ENCODE results near the gene PKHD1.
"Not testable (repeated sequence)": the region's sequence is repeated elsewhere in the genome, so short reads cannot be mapped to it uniquely, and the experiment has no call there.

PKHD1 gene

DNA sequence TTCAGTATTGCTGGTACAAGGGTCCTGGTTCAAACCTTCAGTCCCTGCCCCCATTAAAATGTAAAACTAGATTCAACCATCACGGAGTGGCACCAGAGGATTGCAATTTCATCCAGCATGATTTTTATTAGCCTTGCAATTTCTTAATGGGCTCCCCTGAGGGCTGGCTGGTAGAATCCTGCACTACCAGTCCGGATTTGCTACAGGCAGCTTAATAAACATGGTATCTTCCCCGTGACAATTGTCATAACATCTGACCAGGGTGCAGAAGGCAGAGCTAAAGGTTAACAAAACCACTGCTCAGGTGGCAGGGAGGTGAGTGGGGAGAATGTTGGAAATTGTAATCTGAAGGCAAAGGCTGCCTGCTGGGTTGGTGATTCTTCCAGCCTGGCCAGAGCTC, 94.5 kb downstream of the PKHD1 start:
- TF ChIP-seq, protein P1, sequence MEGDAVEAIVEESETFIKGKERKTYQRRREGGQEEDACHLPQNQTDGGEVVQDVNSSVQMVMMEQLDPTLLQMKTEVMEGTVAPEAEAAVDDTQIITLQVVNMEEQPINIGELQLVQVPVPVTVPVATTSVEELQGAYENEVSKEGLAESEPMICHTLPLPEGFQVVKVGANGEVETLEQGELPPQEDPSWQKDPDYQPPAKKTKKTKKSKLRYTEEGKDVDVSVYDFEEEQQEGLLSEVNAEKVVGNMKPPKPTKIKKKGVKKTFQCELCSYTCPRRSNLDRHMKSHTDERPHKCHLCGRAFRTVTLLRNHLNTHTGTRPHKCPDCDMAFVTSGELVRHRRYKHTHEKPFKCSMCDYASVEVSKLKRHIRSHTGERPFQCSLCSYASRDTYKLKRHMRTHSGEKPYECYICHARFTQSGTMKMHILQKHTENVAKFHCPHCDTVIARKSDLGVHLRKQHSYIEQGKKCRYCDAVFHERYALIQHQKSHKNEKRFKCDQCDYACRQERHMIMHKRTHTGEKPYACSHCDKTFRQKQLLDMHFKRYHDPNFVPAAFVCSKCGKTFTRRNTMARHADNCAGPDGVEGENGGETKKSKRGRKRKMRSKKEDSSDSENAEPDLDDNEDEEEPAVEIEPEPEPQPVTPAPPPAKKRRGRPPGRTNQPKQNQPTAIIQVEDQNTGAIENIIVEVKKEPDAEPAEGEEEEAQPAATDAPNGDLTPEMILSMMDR (conservative IDR thresholded peaks at IDR 0.05; ENCODE audit: low read depth, low read length) = no peak
- no peak overlapping the region for H3K4me3 ChIP-seq (ENCODE audit: low read depth, low read length)
- DNase-seq (ENCODE audit: low read depth) = no peak

- TF ChIP-seq, protein P1 (conservative IDR thresholded peaks at IDR 0.05; ENCODE audit: low read depth, low read length) = no peak
- DNase-seq (ENCODE audit: low read depth) = no peak
- no peak overlapping the region for H3K4me3 ChIP-seq (ENCODE audit: low read depth, low read length)
Measured at GRCh38 chr6:51989789-51990188, 97.6 kb downstream of the PKHD1 start.

- no peak for DNase-seq (ENCODE audit: low read depth)
Measured at GRCh38 chr6:51986864-51987263, 100.5 kb downstream of the PKHD1 start.

GRCh38 chr6:51983564-51983963, 103.8 kb downstream of the PKHD1 start:
- no peak for DNase-seq (ENCODE audit: low read depth)
- TF ChIP-seq, protein P1 (conservative IDR thresholded peaks at IDR 0.05; ENCODE audit: low read depth, low read length) = no peak
- no peak overlapping the region for H3K4me3 ChIP-seq (ENCODE audit: low read depth, low read length)

More at GRCh38 chr6:51986864-51987263, 100.5 kb downstream of the PKHD1 start:
- no peak overlapping the region for H3K4me3 ChIP-seq (ENCODE audit: low read depth, low read length)
- TF ChIP-seq, protein P1 (conservative IDR thresholded peaks at IDR 0.05; ENCODE audit: low read depth, low read length) = no peak

GRCh38 chr6:51982695-51983094, 104.7 kb downstream of the PKHD1 start:
- not testable (repeated sequence) for H3K4me3 ChIP-seq (ENCODE audit: low read depth, low read length); DNase-seq (ENCODE audit: low read depth)

DNA sequence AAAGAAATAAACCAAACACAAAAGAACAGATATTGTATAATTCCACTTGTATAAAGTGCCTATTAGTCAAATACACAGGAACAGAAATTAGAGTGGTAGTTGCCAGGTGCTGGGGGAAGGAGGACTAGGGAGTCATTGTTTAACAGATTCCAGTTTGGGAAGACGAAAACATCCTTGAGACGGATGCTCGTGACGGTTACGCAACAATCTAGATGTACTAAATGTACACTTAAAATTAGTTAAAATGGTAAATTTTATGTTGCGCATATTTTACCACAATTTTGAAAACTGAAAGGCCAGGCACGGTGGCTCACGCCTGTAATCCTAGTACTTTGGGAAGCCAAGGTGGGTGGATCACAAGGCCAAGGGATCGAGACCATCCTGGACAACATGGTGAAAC, 111.0 kb downstream of the PKHD1 start:
- no peak overlapping the region for H3K4me3 ChIP-seq (ENCODE audit: low read depth, low read length)
- no peak for DNase-seq (ENCODE audit: low read depth)
- TF ChIP-seq, protein P1 (conservative IDR thresholded peaks at IDR 0.05; ENCODE audit: low read depth, low read length) = no peak

GRCh38 chr6:51972659-51973058, 114.8 kb downstream of the PKHD1 start:
- TF ChIP-seq, protein P1 (conservative IDR thresholded peaks at IDR 0.05; ENCODE audit: low read depth, low read length) = no peak
- no peak for DNase-seq (ENCODE audit: low read depth)
- no peak overlapping the region for H3K4me3 ChIP-seq (ENCODE audit: low read depth, low read length)

- H3K4me3 ChIP-seq (ENCODE audit: low read depth, low read length) = no peak overlapping the region
- DNase-seq (ENCODE audit: low read depth) = no peak
- TF ChIP-seq, protein P1 (conservative IDR thresholded peaks at IDR 0.05; ENCODE audit: low read depth, low read length) = no peak
Measured at GRCh38 chr6:51968265-51968664, 119.1 kb downstream of the PKHD1 start.
